ENCODE measurements around the gene CHML. TPM values are rescaled to one million over a fixed set of nuclear protein-coding genes. Genes with fewer than 3 reads are reported as not detected.

Gene CHML
- total RNA-seq, 1 experiment from 2014 or later, result 33.7 TPM

GRCh38 chr1:241678536-241678935 is 38.4 kb upstream of the CHML start:
- H3K27me3 Mint-ChIP-seq (ENCODE audit: insufficient read depth, unreplicated experiment), result no peaks in the 10 kb centered on the region
- intact Hi-C loops (cut with micrococcal nuclease), result no loop called here
- TF ChIP-seq CTCF (IDR thresholded peaks at IDR 0.05; ENCODE audit: unreplicated experiment), result no peak
- ChIA-PET POLR2A (interaction anchor here (0.8 to 4.8 kb wide), 4 partner anchors 10 to 40 kb away, joined by 3 to 27 read pairs (median 8); partner anchors contain the start of genes CHML and OPN3), CTCF (interaction anchor here (1.5 to 2.1 kb wide), 3 partner anchors 11 to 51 kb away, joined by 3 to 6 read pairs (median 5); no protein-coding TSS in a partner anchor)
- H3K4me3 Mint-ChIP-seq (ENCODE audit: unreplicated experiment), result no peak overlapping the region
- no peaks in the 10 kb centered on the region for H3K4me1 Mint-ChIP-seq (ENCODE audit: insufficient read depth, unreplicated experiment)
- H3K9me3 Mint-ChIP-seq (ENCODE audit: unreplicated experiment), result no peaks in the 10 kb centered on the region
- BruUV-seq (replicated peaks), result no TSS peak
- no peaks in the 10 kb centered on the region for H3K36me3 Mint-ChIP-seq (ENCODE audit: insufficient read depth, unreplicated experiment)
- no peak overlapping the region for H3K27ac Mint-ChIP-seq (ENCODE audit: low read depth, unreplicated experiment)
- DNase-seq (ENCODE audit: unreplicated experiment), result no peak

- POLR2A ChIA-PET, result interaction anchor here (0.7 to 4.8 kb wide), 4 partner anchors 11 to 71 kb away, joined by 3 to 27 read pairs (median 9); partner anchors contain the start of genes CHML and OPN3
- Mint-ChIP-seq H3K36me3 (ENCODE audit: insufficient read depth, unreplicated experiment) (no peaks in the 10 kb centered on the region), H3K27me3 (ENCODE audit: insufficient read depth, unreplicated experiment) (no peaks in the 10 kb centered on the region), H3K4me3 (ENCODE audit: unreplicated experiment) (no peak overlapping the region), H3K4me1 (ENCODE audit: insufficient read depth, unreplicated experiment) (no peaks in the 10 kb centered on the region), H3K27ac (ENCODE audit: low read depth, unreplicated experiment) (no peak overlapping the region), H3K9me3 (ENCODE audit: unreplicated experiment) (no peaks in the 10 kb centered on the region)
- CTCF ChIA-PET, result interaction anchor here (0.6 to 2.1 kb wide), 3 partner anchors 12 to 23 kb away, joined by 3 to 6 read pairs (median 4); no protein-coding TSS in a partner anchor
- no peak for TF ChIP-seq CTCF (IDR thresholded peaks at IDR 0.05; ENCODE audit: unreplicated experiment)
- no peak for DNase-seq (ENCODE audit: unreplicated experiment)
- intact Hi-C loops (cut with micrococcal nuclease), result no loop called here
- BruUV-seq (replicated peaks), result no TSS peak
Observed at GRCh38 chr1:241677201-241677600, 37.0 kb upstream of the CHML start.

- TF ChIP-seq CTCF (IDR thresholded peaks at IDR 0.05; ENCODE audit: unreplicated experiment), result no peak
- H3K9me3 Mint-ChIP-seq (ENCODE audit: unreplicated experiment), result no peaks in the 10 kb centered on the region
- H3K36me3 Mint-ChIP-seq (ENCODE audit: insufficient read depth, unreplicated experiment), result no peaks in the 10 kb centered on the region
- DNase-seq (ENCODE audit: unreplicated experiment), result no peak
- H3K4me1 Mint-ChIP-seq (ENCODE audit: insufficient read depth, unreplicated experiment), result no peaks in the 10 kb centered on the region
- H3K27ac Mint-ChIP-seq (ENCODE audit: low read depth, unreplicated experiment), result no peak overlapping the region
- ChIA-PET CTCF (interaction anchor here (1.4 kb wide), 1 partner anchor 11 kb away, joined by 4 read pairs; no protein-coding TSS in a partner anchor), POLR2A (interaction anchor here (1.0 to 4.8 kb wide), 3 partner anchors 12 to 35 kb away, joined by 3 to 27 read pairs (median 12); partner anchors contain the start of genes CHML and OPN3)
- no TSS peak for BruUV-seq (replicated peaks)
- intact Hi-C loops (cut with micrococcal nuclease), result no loop called here
- H3K27me3 Mint-ChIP-seq (ENCODE audit: insufficient read depth, unreplicated experiment), result no peaks in the 10 kb centered on the region
- H3K4me3 Mint-ChIP-seq (ENCODE audit: unreplicated experiment), result no peak overlapping the region
Observed at GRCh38 chr1:241675983-241676382, 35.8 kb upstream of the CHML start.

- Mint-ChIP-seq H3K4me1 (ENCODE audit: insufficient read depth, unreplicated experiment) (no peaks in the 10 kb centered on the region), H3K27me3 (ENCODE audit: insufficient read depth, unreplicated experiment) (no peaks in the 10 kb centered on the region), H3K36me3 (ENCODE audit: insufficient read depth, unreplicated experiment) (no peaks in the 10 kb centered on the region), H3K4me3 (ENCODE audit: unreplicated experiment) (no peak overlapping the region), H3K27ac (ENCODE audit: low read depth, unreplicated experiment) (no peak overlapping the region), H3K9me3 (ENCODE audit: unreplicated experiment) (no peaks in the 10 kb centered on the region)
- ChIA-PET CTCF (interaction anchor here (1.4 kb wide), 1 partner anchor 12 kb away, joined by 4 read pairs; no protein-coding TSS in a partner anchor), POLR2A (interaction anchor here (0.8 kb wide), 1 partner anchor 13 kb away, joined by 3 read pairs; no protein-coding TSS in a partner anchor)
- BruUV-seq (replicated peaks), result no TSS peak
- no peak for DNase-seq (ENCODE audit: unreplicated experiment)
- intact Hi-C loops (cut with micrococcal nuclease), result no loop called here
- no peak for TF ChIP-seq CTCF (IDR thresholded peaks at IDR 0.05; ENCODE audit: unreplicated experiment)
Observed at GRCh38 chr1:241674805-241675384, 34.7 kb upstream of the CHML start.

Measured in MCF 10A (cell line).